ENCODE measurements around the gene KIAA0319L. TPM values are rescaled to one million over a fixed set of nuclear protein-coding genes. Genes with fewer than 3 reads are reported as not detected.
A peak's percentile ranks its signal among the peaks of the same experiment; 100 is the strongest.
"Not testable (repeated sequence)": the region's sequence is repeated elsewhere in the genome, so short reads cannot be mapped to it uniquely, and the experiment has no call there.

The KIAA0319L gene
- total RNA-seq, 1 donor from 2014 or later, result 66.9 TPM

- ATAC-seq, result no peak
- DNase-seq (ENCODE audit: low spot score), result no peak
- intact Hi-C loops (cut with DNase I), result no loop called here
These were observed 47.6 kb downstream of the KIAA0319L start for GRCh38 chr1:35509558-35509957.

- ATAC-seq (no peak), DNase-seq (ENCODE audit: low spot score) (no peak)
- intact Hi-C loops (cut with DNase I), result no loop called here
These were observed 49.3 kb downstream of the KIAA0319L start for GRCh38 chr1:35507947-35508346.

GRCh38 chr1:35506960-35507912 is 50.0 kb downstream of the KIAA0319L start:
- intact Hi-C loops (cut with DNase I), result no loop called here
- ATAC-seq, result no peak
- no peak for DNase-seq (ENCODE audit: low spot score)

- ATAC-seq, result peak; percentile 34
These were observed 51.0 kb downstream of the KIAA0319L start for GRCh38 chr1:35505911-35506798.

GRCh38 chr1:35502242-35502641 is 55.0 kb downstream of the KIAA0319L start:
- intact Hi-C loops (cut with DNase I), result no loop called here
- DNase-seq (ENCODE audit: low spot score), result no peak
- ATAC-seq, result no peak

More at GRCh38 chr1:35505911-35506798, 51.0 kb downstream of the KIAA0319L start:
- no peak for DNase-seq (ENCODE audit: low spot score)
- intact Hi-C loops (cut with DNase I), result no loop called here

GRCh38 chr1:35500439-35500838 is 56.8 kb downstream of the KIAA0319L start:
- DNase-seq (ENCODE audit: low spot score) (no peak), ATAC-seq (no peak)
- intact Hi-C loops (cut with DNase I), result no loop called here

- ATAC-seq (no peak), DNase-seq (ENCODE audit: low spot score) (no peak)
- intact Hi-C loops (cut with DNase I), result no loop called here
These were observed 57.5 kb downstream of the KIAA0319L start for GRCh38 chr1:35499652-35500176.

- ATAC-seq, result no peak
- intact Hi-C loops (cut with DNase I), result no loop called here
- DNase-seq (ENCODE audit: low spot score), result no peak
These were observed 58.0 kb downstream of the KIAA0319L start for GRCh38 chr1:35499231-35499630.

- ATAC-seq, result peak; percentile 88
- intact Hi-C loops (cut with DNase I), result no loop called here
These were observed 59.6 kb downstream of the KIAA0319L start for GRCh38 chr1:35497571-35497970.

GRCh38 chr1:35490250-35490649 is 67.0 kb downstream of the KIAA0319L start:
- DNase-seq (ENCODE audit: low spot score) (no peak), ATAC-seq (no peak)
- intact Hi-C loops (cut with DNase I), result no loop called here

More at GRCh38 chr1:35497571-35497970, 59.6 kb downstream of the KIAA0319L start:
- no peak for DNase-seq (ENCODE audit: low spot score)

- no peak for DNase-seq (ENCODE audit: low spot score)
- peak; percentile 10 for ATAC-seq
- intact Hi-C loops (cut with DNase I), result no loop called here
These were observed 68.9 kb downstream of the KIAA0319L start for GRCh38 chr1:35488336-35488735.

- intact Hi-C loops (cut with DNase I), result no loop called here
- DNase-seq (ENCODE audit: low spot score) (no peak), ATAC-seq (no peak)
These were observed 70.3 kb downstream of the KIAA0319L start for GRCh38 chr1:35486858-35487408.

- intact Hi-C loops (cut with DNase I), result no loop called here
- no peak for ATAC-seq
These were observed 76.0 kb downstream of the KIAA0319L start for GRCh38 chr1:35481229-35481628.

GRCh38 chr1:35477870-35478269 is 79.3 kb downstream of the KIAA0319L start:
- DNase-seq (ENCODE audit: low spot score), result no peak
- intact Hi-C loops (cut with DNase I), result no loop called here
- no peak for ATAC-seq

More at GRCh38 chr1:35481229-35481628, 76.0 kb downstream of the KIAA0319L start:
- DNase-seq (ENCODE audit: low spot score), result no peak

- DNase-seq (ENCODE audit: low spot score), result no peak
- intact Hi-C loops (cut with DNase I), result no loop called here
- ATAC-seq, result no peak
These were observed 81.1 kb downstream of the KIAA0319L start for GRCh38 chr1:35475856-35476674.

- no peak for ATAC-seq
These were observed 81.8 kb downstream of the KIAA0319L start for GRCh38 chr1:35475356-35475755.

GRCh38 chr1:35473216-35473615 is 84.0 kb downstream of the KIAA0319L start:
- DNase-seq (ENCODE audit: low spot score); ATAC-seq; intact Hi-C loops (cut with DNase I): not testable (repeated sequence)

More at GRCh38 chr1:35475356-35475755, 81.8 kb downstream of the KIAA0319L start:
- intact Hi-C loops (cut with DNase I), result no loop called here
- DNase-seq (ENCODE audit: low spot score), result no peak

GRCh38 chr1:35470977-35471613 is 86.1 kb downstream of the KIAA0319L start:
- intact Hi-C loops (cut with DNase I), result no loop called here
- no peak for ATAC-seq
- DNase-seq (ENCODE audit: low spot score), result no peak

Measured in sciatic nerve (tissue), 2 donors.